H9 (cell line): ENCODE results near the gene ONECUT1. TPM values are rescaled to one million over a fixed set of nuclear protein-coding genes. Genes with fewer than 3 reads are reported as not detected.

ENCODE experiments used
- DNase-seq: peaks from one replicate; pipeline ENCODE4 v3.0.0-alpha.2; 2017
- H2AFZ ChIP-seq: one replicate; pipeline ENCODE4 v1.6.1; 2013; ENCODE audit warnings: mild to moderate bottlenecking, low read length, control low read depth, moderate library complexity
- H2AK5ac ChIP-seq: 2 replicates; pipeline ENCODE4 v1.6.1; 2013; ENCODE audit warnings: low read length, control low read depth, mixed read lengths; ENCODE audit not compliant: insufficient read length
- H2BK120ac ChIP-seq: one replicate; pipeline ENCODE4 v1.6.1; 2013; ENCODE audit warnings: low read depth, mild to moderate bottlenecking, low read length, control low read depth, inconsistent platforms; ENCODE audit not compliant: poor library complexity, severe bottlenecking
- H2BK12ac ChIP-seq: 2 replicates; pipeline ENCODE4 v1.6.1; 2013; ENCODE audit warnings: low read length, control low read depth, mixed read lengths, low read depth; ENCODE audit not compliant: insufficient read length
- H2BK15ac ChIP-seq: 2 replicates; pipeline ENCODE4 v1.6.1; 2013; ENCODE audit warnings: low read depth, low read length, control low read depth
- H2BK20ac ChIP-seq: one replicate; pipeline ENCODE4 v1.6.1; 2013; ENCODE audit warnings: low read depth, mild to moderate bottlenecking, low read length, control low read depth, inconsistent platforms; ENCODE audit not compliant: poor library complexity, severe bottlenecking
- H2BK5ac ChIP-seq: 2 replicates; pipeline ENCODE4 v1.6.1; 2013; ENCODE audit warnings: low read length, control low read depth, mixed read lengths; ENCODE audit not compliant: insufficient read length
- H3K14ac ChIP-seq: 2 replicates; pipeline ENCODE4 v1.6.1; 2013; ENCODE audit warnings: low read length, control low read depth; ENCODE audit not compliant: insufficient read depth
- H3K18ac ChIP-seq: 2 replicates; pipeline ENCODE4 v1.6.1; 2013; ENCODE audit warnings: low read depth, mild to moderate bottlenecking, mixed read lengths, low read length, control low read depth; ENCODE audit not compliant: insufficient read length
- H3K23ac ChIP-seq: 2 replicates; pipeline ENCODE4 v1.6.1; 2013; ENCODE audit warnings: low read length, control low read depth, mixed read lengths, low read depth; ENCODE audit not compliant: insufficient read length
- H3K23me2 ChIP-seq: 2 replicates; pipeline ENCODE4 v1.6.1; 2013; ENCODE audit warnings: low read depth, mild to moderate bottlenecking, mixed read lengths, low read length, control low read depth; ENCODE audit not compliant: insufficient read length, poor library complexity, severe bottlenecking
- H3K27ac ChIP-seq: 2 replicates; pipeline ENCODE4 v1.5.1; 2013; ENCODE audit warnings: low read length, control low read depth, mixed read lengths, low read depth; ENCODE audit not compliant: insufficient read length
- H3K27me3 ChIP-seq: 2 replicates; pipeline ENCODE4 v1.6.1; 2013; ENCODE audit warnings: low read length, control low read depth, inconsistent platforms; ENCODE audit not compliant: insufficient read depth
- H3K4ac ChIP-seq: 2 replicates; pipeline ENCODE4 v1.6.1; 2013; ENCODE audit warnings: low read depth, mild to moderate bottlenecking, control low read depth, inconsistent platforms, low read length, moderate library complexity
- H3K4me1 ChIP-seq: 2 replicates; pipeline ENCODE4 v1.6.1; 2013; ENCODE audit warnings: low read length, control low read depth, inconsistent platforms; ENCODE audit not compliant: insufficient read depth
- H3K4me2 ChIP-seq: 2 replicates; pipeline ENCODE4 v1.6.1; 2013; ENCODE audit warnings: low read length, control low read depth, mixed read lengths; ENCODE audit not compliant: insufficient read length, insufficient read depth
- H3K56ac ChIP-seq: 2 replicates; pipeline ENCODE4 v1.6.1; 2013; ENCODE audit warnings: low read depth, mild to moderate bottlenecking, mixed read lengths, low read length, control low read depth; ENCODE audit not compliant: insufficient read length
- H3K79me1 ChIP-seq: 2 replicates; pipeline ENCODE4 v1.6.1; 2013; ENCODE audit warnings: low read depth, mild to moderate bottlenecking, moderate library complexity, low read length, control low read depth, inconsistent platforms; ENCODE audit not compliant: insufficient read depth, poor library complexity, severe bottlenecking
- H3K79me2 ChIP-seq: 2 replicates; pipeline ENCODE4 v1.6.1; 2013; ENCODE audit warnings: low read length, control low read depth, inconsistent platforms; ENCODE audit not compliant: insufficient read depth
- H3K9ac ChIP-seq: 2 replicates; pipeline ENCODE4 v1.6.1; 2013; ENCODE audit warnings: low read length, control low read depth, mixed read lengths; ENCODE audit not compliant: insufficient read length; ENCODE audit errors: extremely low read depth
- H3K9me3 ChIP-seq: one replicate; pipeline ENCODE4 v1.6.1; 2013; ENCODE audit warnings: low read depth, low read length, inconsistent platforms; ENCODE audit not compliant: control insufficient read depth
- H3T11ph ChIP-seq: one replicate; pipeline ENCODE4 v1.6.1; 2013; ENCODE audit warnings: mild to moderate bottlenecking, low read length, control low read depth, inconsistent platforms
- H4K20me1 ChIP-seq: one replicate; pipeline ENCODE4 v1.6.1; 2013; ENCODE audit not compliant: control insufficient read depth, insufficient read length, insufficient read depth
- H4K5ac ChIP-seq: 2 replicates; pipeline ENCODE4 v1.6.1; 2013; ENCODE audit warnings: low read depth, mild to moderate bottlenecking, mixed read lengths, low read length, control low read depth; ENCODE audit not compliant: insufficient read length
- H4K8ac ChIP-seq: replicated peaks from 2 replicates; pipeline ENCODE4 v1.6.1; 2013; ENCODE audit warnings: low read length, control low read depth, mixed read lengths, low read depth; ENCODE audit not compliant: insufficient read length
- H4K91ac ChIP-seq: 2 replicates; pipeline ENCODE4 v1.6.1; 2013; ENCODE audit warnings: low read depth, mild to moderate bottlenecking, moderate library complexity, mixed read lengths, low read length, control low read depth; ENCODE audit not compliant: insufficient read length
- H3K27ac Mint-ChIP-seq, 3 experiments: 2 replicates in 2 of 3; 3 replicates in 1 of 3; pipeline ENCODE4 v1.8.0; 2020 to 2021; ENCODE audit warnings: mixed read lengths in 3 of 3, mild to moderate bottlenecking in 1 of 3, moderate library complexity in 1 of 3
- H3K27me3 Mint-ChIP-seq: 2 replicates; pipeline ENCODE4 v1.8.0; 2021; ENCODE audit warnings: low read depth, mild to moderate bottlenecking, moderate library complexity, mixed read lengths
- H3K36me3 Mint-ChIP-seq, 3 experiments: 2 replicates in 2 of 3; 3 replicates in 1 of 3; pipeline ENCODE4 v1.8.0; 2020 to 2021; ENCODE audit warnings: low read depth in 3 of 3, mixed read lengths in 3 of 3; ENCODE audit not compliant: insufficient read depth in 1 of 3
- H3K4me1 Mint-ChIP-seq, 2 experiments: 2 replicates each; pipeline ENCODE4 v1.8.0; 2020; ENCODE audit warnings: mixed read lengths in 2 of 2
- H3K4me3 Mint-ChIP-seq, 2 experiments: 2 replicates in 1 of 2; 3 replicates in 1 of 2; pipeline ENCODE4 v1.8.0; 2020 to 2021; ENCODE audit warnings: mild to moderate bottlenecking in 2 of 2, mixed read lengths in 2 of 2, moderate library complexity in 1 of 2
- H3K9me3 Mint-ChIP-seq, 2 experiments: 2 replicates in 1 of 2; 3 replicates in 1 of 2; pipeline ENCODE4 v1.8.0; 2020; ENCODE audit warnings: mild to moderate bottlenecking in 2 of 2, mixed read lengths in 2 of 2, moderate library complexity in 1 of 2
- CTCF ChIP-seq: fragments of 200-600 bp; sonication (generic); conservative IDR thresholded peaks from 3 replicates; pipeline ENCODE4 v1.8.0; 2021; ENCODE audit warnings: antibody characterized with exemption, mild to moderate bottlenecking
- WGBS: extraction: QIAGEN DNeasy Blood & Tissue Kit; methylation state at CpG from one replicate; pipeline ENCODE4 v1.1.7; 2013; ENCODE audit warnings: missing lambda C conversion rate, low lambda C conversion rate, mixed read lengths; ENCODE audit not compliant: insufficient read length; ENCODE audit errors: extremely low coverage; 5-methylcytosine and 5-hydroxymethylcytosine counted together
- total RNA-seq: library from RNA; stranded (reverse); gene quantifications from 2 replicates; pipeline ENCODE4 v1.2.1, GENCODE V29; 2021

ONECUT1 gene
- total RNA-seq, 1 experiment from 2014 or later = 14.1 TPM

DNA sequence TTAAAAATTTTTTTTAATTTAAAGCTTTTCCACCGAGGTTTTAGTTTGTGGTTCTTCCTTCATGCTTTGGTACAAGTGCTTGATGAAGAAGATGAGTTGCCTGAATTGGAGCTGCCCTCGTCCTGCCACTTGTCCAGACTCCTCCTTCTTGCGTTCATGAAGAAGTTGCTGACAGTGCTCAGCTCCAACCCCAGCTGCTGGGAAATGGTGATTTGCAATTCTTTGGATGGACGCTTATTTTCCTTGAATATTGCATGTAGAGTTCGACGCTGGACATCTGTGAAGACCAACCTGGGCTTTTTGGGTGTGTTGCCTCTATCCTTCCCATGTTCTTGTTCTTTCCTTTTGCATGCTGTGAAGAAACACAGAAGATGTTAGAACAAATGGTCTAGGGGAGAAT, 32.6 kb downstream of the ONECUT1 start:
- H4K8ac ChIP-seq = no peak overlapping the region
- peaks cover 2% of the 10 kb centered on the region; the same call in 1 of the 2 replicates for H3K79me2 ChIP-seq
- H3K27ac ChIP-seq = no peak overlapping the region
- Mint-ChIP-seq H3K27me3 (no peaks in the 10 kb centered on the region), H3K4me1 (peaks cover 14% of the 10 kb centered on the region in 2 experiments), H3K36me3 (peaks cover 4 to 33% (median 5%) of the 10 kb centered on the region in 3 experiments; a peak in 5 of 7 replicates), H3K4me3 (no peak overlapping the region), H3K9me3 (no peaks in the 10 kb centered on the region), H3K27ac (no peak overlapping the region)
- H2BK20ac ChIP-seq = no peak overlapping the region
- H3K9ac ChIP-seq = no peak overlapping the region
- no peak overlapping the region for H4K5ac ChIP-seq
- no peaks in the 10 kb centered on the region for H3K79me1 ChIP-seq
- no peaks in the 10 kb centered on the region for H4K20me1 ChIP-seq
- H2AFZ ChIP-seq = no peak overlapping the region
- peaks cover 3% of the 10 kb centered on the region; the same call in 1 of the 2 replicates for H3K4me1 ChIP-seq
- no CpG with 5 or more reads among the region's 6 CpGs for WGBS
- no peak overlapping the region for H3K4ac ChIP-seq
- no peak overlapping the region for H3K14ac ChIP-seq
- no peak overlapping the region for H2BK120ac ChIP-seq
- TF ChIP-seq CTCF = no peak
- DNase-seq = no peak
- H3K23ac ChIP-seq = no peak overlapping the region
- no peak overlapping the region for H3T11ph ChIP-seq
- no peak overlapping the region for H3K56ac ChIP-seq
- no peak overlapping the region for H3K4me2 ChIP-seq
- no peaks in the 10 kb centered on the region for H3K27me3 ChIP-seq
- H4K91ac ChIP-seq = no peak overlapping the region
- no peak overlapping the region for H2BK12ac ChIP-seq
- H3K23me2 ChIP-seq = no peaks in the 10 kb centered on the region
- no peak overlapping the region for H2BK15ac ChIP-seq
- no peak overlapping the region for H2AK5ac ChIP-seq
- H3K9me3 ChIP-seq = no peaks in the 10 kb centered on the region
- no peak overlapping the region for H2BK5ac ChIP-seq
- H3K18ac ChIP-seq = no peak overlapping the region
